NCI-H2081 treated with DMSO at 0.1 percent for 48 hours (cell line): ENCODE results near the gene FSCN2.

Source experiments
- DNase-seq: peaks from one replicate; lab custom pipeline; 2025; lab: John Stamatoyannopoulos, UW

FSCN2 gene

GRCh38 chr17:81556175-81556691 is 28.1 kb downstream of the FSCN2 start:
- DNase-seq = no peak

DNA sequence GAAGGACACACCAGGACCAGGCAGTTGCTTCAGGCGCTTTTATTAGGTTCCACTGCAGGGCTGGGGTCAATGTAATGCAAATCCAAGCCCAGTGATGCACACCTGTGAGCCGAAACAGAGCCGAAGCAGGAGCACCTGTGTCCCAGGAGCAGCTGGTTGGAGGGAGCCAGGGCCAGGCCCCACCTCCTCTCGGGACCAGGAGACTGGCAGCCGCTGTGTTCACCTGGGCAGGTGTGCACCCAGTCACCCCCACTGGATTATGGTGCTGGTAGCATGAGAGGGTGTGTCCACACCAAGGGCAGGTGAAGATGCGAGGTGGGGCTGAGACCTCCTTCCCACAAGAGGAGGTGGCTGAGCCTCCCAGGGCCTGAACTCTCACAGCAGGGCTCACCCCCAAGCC is 28.7 kb downstream of the FSCN2 start:
- DNase-seq = no peak

- no peak for DNase-seq
These were observed 29.3 kb downstream of the FSCN2 start for GRCh38 chr17:81557276-81558114.

DNA sequence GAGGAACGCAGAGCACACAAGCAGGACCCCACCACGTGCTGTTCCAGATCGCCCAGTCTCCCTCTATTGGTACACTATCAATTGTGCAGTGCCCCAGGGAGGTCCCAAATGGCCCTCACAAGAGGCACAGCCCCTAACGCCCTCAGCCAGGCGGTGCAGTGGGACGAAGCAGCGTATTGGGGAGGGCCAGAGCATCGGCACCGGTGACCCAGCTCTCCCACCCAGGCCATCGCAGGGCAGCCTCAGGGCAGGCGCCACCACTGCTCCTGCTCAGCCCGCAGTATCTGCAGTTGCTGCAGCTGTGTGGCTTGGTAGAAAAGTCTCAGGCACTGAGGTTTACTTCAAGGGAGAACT is 29.9 kb downstream of the FSCN2 start:
- no peak for DNase-seq

DNA sequence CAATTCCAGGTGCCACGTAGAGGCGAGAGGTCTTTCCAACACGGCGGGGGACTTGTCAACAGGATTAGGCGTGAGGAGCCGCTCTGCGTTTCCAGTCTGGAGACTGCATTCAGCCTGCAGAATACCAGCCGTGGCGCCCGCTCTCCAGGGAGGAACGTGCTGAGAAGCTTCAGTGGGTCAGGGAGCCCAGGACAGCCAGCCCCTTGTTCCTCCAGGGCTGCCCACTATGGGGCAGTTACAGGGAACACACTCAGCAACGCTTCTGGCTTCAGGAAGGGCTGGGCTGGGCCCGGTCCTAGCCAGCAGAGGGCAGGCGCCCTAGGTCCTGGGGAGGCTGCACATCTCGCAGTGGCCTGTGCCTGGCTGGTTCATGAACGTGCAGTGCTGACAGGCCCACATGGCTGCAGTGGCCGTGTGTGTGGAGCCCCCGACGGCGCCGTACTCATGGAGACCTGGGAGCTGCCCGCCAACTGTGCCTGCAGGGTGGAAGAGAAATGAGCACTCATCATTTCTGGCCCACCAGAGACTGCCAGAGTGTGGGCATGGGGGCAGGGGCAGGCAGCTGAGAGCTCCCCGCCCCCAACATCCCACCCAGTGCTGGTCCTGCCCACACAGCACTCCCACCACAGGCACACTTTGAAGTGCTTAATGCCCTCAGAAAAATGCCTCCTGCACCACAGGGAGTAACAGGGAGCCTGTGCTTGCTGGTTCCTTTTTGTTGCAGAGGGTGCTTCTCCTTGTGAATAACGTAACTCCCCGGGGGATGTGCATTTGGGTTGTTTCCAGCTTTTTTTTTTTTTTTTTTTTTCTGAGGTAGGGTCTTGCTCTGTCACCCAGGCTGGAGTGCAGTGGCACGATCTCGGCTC is 31.0 kb downstream of the FSCN2 start:
- no peak for DNase-seq

- DNase-seq = no peak
These were observed 33.3 kb downstream of the FSCN2 start for GRCh38 chr17:81561494-81561885.

DNA sequence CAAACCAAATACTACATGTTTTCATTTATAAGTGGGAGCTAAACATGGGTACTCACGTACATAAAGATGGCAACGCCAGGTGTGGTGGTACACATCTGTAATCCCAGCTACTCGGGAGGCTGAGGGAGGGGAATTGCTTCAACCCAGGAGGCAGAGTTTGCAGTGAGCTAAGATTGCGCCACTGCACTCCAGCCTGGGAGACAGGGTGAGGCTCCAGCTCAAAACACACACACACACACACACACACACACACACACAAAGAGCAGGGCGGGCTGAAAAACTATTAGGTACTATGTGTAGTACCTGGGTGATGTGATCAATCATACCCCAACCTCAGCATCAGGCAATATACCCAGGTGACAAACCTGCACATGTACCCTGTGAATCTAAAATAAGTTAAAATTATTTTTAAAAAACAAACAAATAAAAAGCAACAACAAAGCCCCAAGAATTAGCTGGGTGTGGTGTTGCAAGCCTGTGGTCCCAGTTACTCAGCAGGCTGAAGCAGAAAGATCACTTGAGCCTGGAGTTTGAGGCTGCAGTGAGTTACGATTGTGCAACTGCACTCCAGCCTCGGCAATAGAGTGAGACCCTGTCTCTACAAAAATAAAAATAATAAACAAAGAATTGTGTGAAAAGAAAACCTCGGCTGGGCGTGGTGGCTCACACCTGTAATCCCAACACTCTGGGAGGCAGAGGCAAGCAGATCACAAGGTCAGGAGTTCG is 35.8 kb downstream of the FSCN2 start:
- DNase-seq = no peak

DNA sequence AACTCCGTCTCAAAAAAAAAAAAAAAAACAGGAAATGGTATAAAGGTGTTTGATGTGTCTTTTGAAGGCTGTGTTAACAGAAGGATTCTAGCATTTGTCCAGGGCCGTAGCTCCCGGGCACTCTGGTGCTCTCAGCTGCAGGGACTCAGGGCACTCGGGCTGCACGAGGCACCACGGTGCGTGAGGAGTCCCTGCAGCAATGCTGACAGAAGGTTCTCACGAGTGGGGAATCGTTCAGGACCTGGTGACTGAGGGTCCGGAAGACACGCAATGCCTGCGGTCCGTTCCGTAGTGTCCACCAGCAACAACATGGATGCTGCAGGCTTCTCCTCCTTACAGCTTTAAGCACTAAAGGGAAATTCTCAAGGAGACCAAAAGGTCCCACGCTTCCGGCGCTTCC is 36.6 kb downstream of the FSCN2 start:
- no peak for DNase-seq

GRCh38 chr17:81565231-81565630 is 37.1 kb downstream of the FSCN2 start:
- no peak for DNase-seq

- peak; percentile 59 for DNase-seq
These were observed 38.4 kb downstream of the FSCN2 start for GRCh38 chr17:81566461-81567126.

GRCh38 chr17:81567191-81567590 is 39.0 kb downstream of the FSCN2 start:
- DNase-seq = no peak

GRCh38 chr17:81568416-81568815 is 40.2 kb downstream of the FSCN2 start:
- DNase-seq = no peak

DNA sequence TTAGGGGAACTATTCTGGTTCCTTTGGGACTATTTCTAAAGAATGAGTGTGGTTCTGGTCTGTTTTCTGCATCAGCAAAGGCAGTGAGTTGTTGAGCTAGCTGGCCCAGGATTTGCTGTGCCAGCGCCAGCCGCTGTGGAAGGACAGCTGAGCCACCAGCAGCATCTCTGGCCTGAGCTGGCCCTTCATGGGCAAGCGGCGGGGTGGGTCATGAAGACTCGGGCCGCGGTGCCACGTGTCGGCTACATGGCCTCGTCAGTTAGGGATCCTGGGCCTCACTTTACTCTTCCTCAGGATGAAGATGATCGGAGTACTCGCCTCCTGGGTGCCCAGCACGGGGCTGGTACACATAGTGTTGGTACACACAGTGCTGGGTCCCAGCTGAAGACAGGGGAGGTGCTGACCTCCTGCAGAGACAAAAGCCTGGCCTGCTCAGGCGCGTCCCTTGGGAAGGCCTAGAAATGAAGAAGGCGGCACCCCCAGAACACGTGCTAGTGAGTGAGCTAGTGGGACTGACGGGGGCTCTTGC is 41.9 kb downstream of the FSCN2 start:
- DNase-seq = no peak

- no peak for DNase-seq
These were observed 42.8 kb downstream of the FSCN2 start for GRCh38 chr17:81570964-81571363.

GRCh38 chr17:81572563-81573168 is 44.5 kb downstream of the FSCN2 start:
- DNase-seq = no peak

- no peak for DNase-seq
These were observed 45.8 kb downstream of the FSCN2 start for GRCh38 chr17:81573794-81574642.

DNA sequence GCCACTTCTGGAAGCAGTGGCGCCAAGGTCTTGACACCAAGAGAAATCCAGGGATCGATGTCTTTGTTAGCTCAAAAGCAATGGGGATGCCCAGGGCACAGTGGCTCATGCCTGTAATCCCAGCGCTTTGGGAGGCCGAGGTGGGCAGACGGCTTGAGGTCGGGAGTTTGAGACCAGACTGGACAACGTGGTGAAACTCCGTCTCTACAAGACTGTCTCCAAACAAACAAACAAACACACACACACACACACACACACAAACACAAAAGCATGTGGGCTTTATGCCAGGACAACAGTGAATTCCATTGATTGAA is 46.4 kb downstream of the FSCN2 start:
- no peak for DNase-seq

- DNase-seq = no peak
These were observed 47.7 kb downstream of the FSCN2 start for GRCh38 chr17:81575836-81576235.

DNA sequence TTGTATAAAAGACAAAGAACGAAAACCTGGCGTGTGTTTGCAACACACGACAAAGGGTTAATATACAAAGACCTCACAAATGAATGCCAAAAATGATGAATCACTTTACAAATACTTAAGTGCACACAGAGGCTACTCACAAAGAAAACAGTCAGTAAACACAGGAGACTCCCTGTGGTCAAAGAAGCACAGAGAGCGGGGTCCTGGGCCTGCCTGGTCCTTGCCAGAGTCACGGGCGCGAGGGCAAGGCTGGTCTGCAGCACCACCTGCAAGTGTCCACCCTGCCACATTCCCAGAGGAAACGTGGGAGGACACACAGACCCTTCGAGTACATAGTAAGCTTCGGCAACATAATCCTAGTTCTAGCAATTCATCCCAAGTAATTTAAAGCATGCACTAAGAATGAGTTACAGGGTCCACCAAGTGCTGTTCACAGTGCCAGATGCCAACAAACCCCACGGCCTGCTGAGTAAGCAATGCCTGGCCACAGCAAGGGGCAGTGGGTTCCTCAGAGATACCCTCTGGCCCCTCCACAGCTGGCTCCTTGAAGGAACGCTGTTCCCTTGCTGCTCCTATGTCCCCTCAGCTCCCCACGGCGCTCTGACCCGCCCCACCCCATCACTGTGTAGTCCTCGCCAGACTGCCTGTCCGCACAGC is 48.6 kb downstream of the FSCN2 start:
- no peak for DNase-seq
